ENCODE data around the gene YBX1.
"Not testable (repeated sequence)": the region's sequence is repeated elsewhere in the genome, so short reads cannot be mapped to it uniquely, and the experiment has no call there.

YBX1 gene

DNA sequence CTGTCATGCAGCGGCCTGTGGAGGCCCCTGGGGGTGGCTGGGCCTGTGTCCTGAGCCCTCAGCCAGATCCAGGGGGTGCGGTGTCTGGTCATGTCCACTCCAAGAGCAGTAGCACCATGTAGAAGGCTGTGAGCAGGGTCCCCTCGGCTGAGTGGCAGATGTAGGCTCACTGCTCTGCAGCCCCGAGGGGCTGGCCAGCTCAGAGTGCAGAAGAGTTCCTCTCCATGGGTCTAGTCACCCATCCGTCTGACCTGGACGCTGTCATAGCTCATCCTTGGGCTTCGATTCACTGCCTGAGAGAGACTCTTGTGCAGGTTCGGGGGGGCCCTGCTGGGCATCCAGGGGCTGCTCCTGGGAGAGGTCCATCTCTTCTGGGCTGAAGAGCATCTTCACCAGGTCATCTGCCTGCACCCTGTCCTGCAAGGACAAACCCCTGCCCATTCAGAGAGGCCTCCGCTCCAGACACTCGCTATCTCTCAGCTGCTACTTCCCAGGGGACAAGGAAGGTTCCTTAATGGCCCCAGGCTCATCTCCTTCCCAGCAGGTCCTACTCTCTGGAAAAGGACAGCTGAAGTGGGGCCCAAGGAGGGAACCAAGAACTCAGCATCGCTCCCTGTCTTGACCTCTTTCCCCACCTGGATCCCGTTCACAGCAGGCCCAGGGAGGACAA is 64.4 kb downstream of the YBX1 start:
- no peak for TF ChIP-seq TAF1 (IDR thresholded peaks at IDR 0.05; ENCODE audit: low read depth, low read length)
- TF ChIP-seq SPI1 (IDR thresholded peaks at IDR 0.05; ENCODE audit: low read depth, low read length), result no peak
- no peak for TF ChIP-seq POU2F2 (IDR thresholded peaks at IDR 0.05; ENCODE audit: low read depth, low read length)
- no peak for TF ChIP-seq PAX5 (IDR thresholded peaks at IDR 0.05; ENCODE audit: insufficient read depth, low read length, severe bottlenecking)
- no peak for TF ChIP-seq POLR2AphosphoS5 (IDR thresholded peaks at IDR 0.05; ENCODE audit: low read depth, low read length)
- TF ChIP-seq POLR2A (IDR thresholded peaks at IDR 0.05; ENCODE audit: low read depth, low read length), result no peak

GRCh38 chr1:42747125-42747524 is 64.9 kb downstream of the YBX1 start:
- peak; percentile 9 for FAIRE-seq
- no peak for TF ChIP-seq POU2F2 (IDR thresholded peaks at IDR 0.05; ENCODE audit: low read depth, low read length)
- no peak for TF ChIP-seq POLR2A (IDR thresholded peaks at IDR 0.05; ENCODE audit: low read depth, low read length)
- peak; percentile 68 for DNase-seq (ENCODE audit: insufficient read length, low spot score)

More for the DNA sequence above, 64.4 kb downstream of the YBX1 start:
- FAIRE-seq (no peak), DNase-seq (ENCODE audit: insufficient read length, low spot score) (no peak)

GRCh38 chr1:42748021-42748420 is 65.8 kb downstream of the YBX1 start:
- DNase-seq (ENCODE audit: insufficient read length, low spot score) (no peak), FAIRE-seq (no peak)
- no peak for TF ChIP-seq SPI1 (IDR thresholded peaks at IDR 0.05; ENCODE audit: low read depth, low read length)
- no peak for TF ChIP-seq POLR2AphosphoS5 (IDR thresholded peaks at IDR 0.05; ENCODE audit: low read depth, low read length)
- TF ChIP-seq PAX5 (IDR thresholded peaks at IDR 0.05; ENCODE audit: insufficient read depth, low read length, severe bottlenecking), result no peak
- no peak for TF ChIP-seq POU2F2 (IDR thresholded peaks at IDR 0.05; ENCODE audit: low read depth, low read length)
- no peak for TF ChIP-seq TAF1 (IDR thresholded peaks at IDR 0.05; ENCODE audit: low read depth, low read length)
- TF ChIP-seq POLR2A (IDR thresholded peaks at IDR 0.05; ENCODE audit: low read depth, low read length), result no peak

GRCh38 chr1:42748461-42749410 is 66.5 kb downstream of the YBX1 start:
- FAIRE-seq (no peak), DNase-seq (ENCODE audit: insufficient read length, low spot score) (no peak)
- no peak for TF ChIP-seq TAF1 (IDR thresholded peaks at IDR 0.05; ENCODE audit: low read depth, low read length)
- TF ChIP-seq POLR2AphosphoS5 (IDR thresholded peaks at IDR 0.05; ENCODE audit: low read depth, low read length), result no peak
- TF ChIP-seq POU2F2 (IDR thresholded peaks at IDR 0.05; ENCODE audit: low read depth, low read length), result no peak
- no peak for TF ChIP-seq PAX5 (IDR thresholded peaks at IDR 0.05; ENCODE audit: insufficient read depth, low read length, severe bottlenecking)
- TF ChIP-seq POLR2A (IDR thresholded peaks at IDR 0.05; ENCODE audit: low read depth, low read length), result no peak
- TF ChIP-seq SPI1 (IDR thresholded peaks at IDR 0.05; ENCODE audit: low read depth, low read length), result no peak

- DNase-seq (ENCODE audit: insufficient read length, low spot score), result no peak
- no peak for FAIRE-seq
- TF ChIP-seq SPI1 (IDR thresholded peaks at IDR 0.05; ENCODE audit: low read depth, low read length) (no peak), POLR2A (IDR thresholded peaks at IDR 0.05; ENCODE audit: low read depth, low read length) (no peak), POLR2AphosphoS5 (IDR thresholded peaks at IDR 0.05; ENCODE audit: low read depth, low read length) (no peak), PAX5 (IDR thresholded peaks at IDR 0.05; ENCODE audit: insufficient read depth, low read length, severe bottlenecking) (no peak), TAF1 (IDR thresholded peaks at IDR 0.05; ENCODE audit: low read depth, low read length) (no peak)
Measured at GRCh38 chr1:42750041-42750440, 67.8 kb downstream of the YBX1 start.

GRCh38 chr1:42751511-42752070 is 69.4 kb downstream of the YBX1 start:
- FAIRE-seq; DNase-seq (ENCODE audit: insufficient read length, low spot score): not testable (repeated sequence)

DNA sequence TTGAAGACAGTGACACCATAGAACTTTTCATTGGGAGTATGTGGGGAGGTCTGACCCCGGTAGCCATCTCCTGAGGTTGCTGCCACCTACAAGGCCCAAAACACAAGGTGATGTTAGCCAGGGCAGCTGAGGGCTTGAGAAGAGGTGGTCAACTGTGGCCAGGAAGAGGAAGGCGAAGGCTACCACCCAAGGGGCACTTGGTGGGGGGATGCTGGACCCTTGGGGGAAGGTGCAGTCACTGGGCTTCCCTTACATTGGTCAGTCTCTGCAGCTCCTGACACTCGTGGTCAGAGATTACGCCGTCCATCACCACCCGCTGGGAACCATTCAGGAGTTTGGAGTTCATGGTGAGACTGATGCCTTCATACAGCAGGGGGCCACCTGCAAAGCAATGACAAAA is 70.1 kb downstream of the YBX1 start:
- DNase-seq (ENCODE audit: insufficient read length, low spot score), result no peak
- no peak for FAIRE-seq

DNA sequence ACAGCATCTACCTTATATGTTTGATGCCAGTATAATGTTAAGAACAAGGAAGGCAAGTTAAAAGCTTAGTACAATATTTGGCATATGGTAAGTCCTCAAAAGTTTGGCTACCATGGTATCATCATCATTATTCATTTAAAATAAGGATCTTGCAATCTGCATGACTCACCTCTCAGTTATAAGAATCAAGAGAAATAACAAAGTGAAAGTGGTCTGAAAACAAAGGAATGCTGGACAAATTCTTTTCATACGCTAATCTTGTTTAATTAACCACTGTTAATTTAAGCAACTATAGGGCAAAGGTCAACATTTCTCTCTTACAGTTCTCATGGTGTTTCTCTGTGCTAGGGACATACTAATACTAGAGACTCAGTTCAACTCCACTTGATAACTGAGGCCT is 70.9 kb downstream of the YBX1 start:
- no peak for TF ChIP-seq POU2F2 (IDR thresholded peaks at IDR 0.05; ENCODE audit: low read depth, low read length)
- no peak for TF ChIP-seq POLR2A (IDR thresholded peaks at IDR 0.05; ENCODE audit: low read depth, low read length)
- no peak for TF ChIP-seq SPI1 (IDR thresholded peaks at IDR 0.05; ENCODE audit: low read depth, low read length)
- no peak for TF ChIP-seq POLR2AphosphoS5 (IDR thresholded peaks at IDR 0.05; ENCODE audit: low read depth, low read length)
- no peak for TF ChIP-seq TAF1 (IDR thresholded peaks at IDR 0.05; ENCODE audit: low read depth, low read length)
- no peak for TF ChIP-seq PAX5 (IDR thresholded peaks at IDR 0.05; ENCODE audit: insufficient read depth, low read length, severe bottlenecking)
- FAIRE-seq (no peak), DNase-seq (ENCODE audit: insufficient read length, low spot score) (no peak)

More for the DNA sequence above, 70.1 kb downstream of the YBX1 start:
- TF ChIP-seq POLR2A (IDR thresholded peaks at IDR 0.05; ENCODE audit: low read depth, low read length), result no peak
